Measurements from ENCODE around the gene OR10K2. TPM values are rescaled to one million over a fixed set of nuclear protein-coding genes. Genes with fewer than 3 reads are reported as not detected.
"Not testable (repeated sequence)": the region's sequence is repeated elsewhere in the genome, so short reads cannot be mapped to it uniquely, and the experiment has no call there.

OR10K2 gene
- total RNA-seq, 2 donors from 2014 or later: not detected

GRCh38 chr1:158445376-158445775 is 19.3 kb upstream of the OR10K2 start:
- Histone ChIP-seq H3K9me3 (no peaks in the 10 kb centered on the region), H3K4me1 (no peaks in the 10 kb centered on the region), H3K4me3 (no peak overlapping the region), H3K27me3 (no peaks in the 10 kb centered on the region), H3K36me3 (no peaks in the 10 kb centered on the region), H3K27ac (no peak overlapping the region)
- no peak for DNase-seq (ENCODE audit: low spot score)
- no peak for TF ChIP-seq CTCF (IDR thresholded peaks at IDR 0.05)

GRCh38 chr1:158434741-158435140 is 8.7 kb upstream of the OR10K2 start:
- TF ChIP-seq CTCF (IDR thresholded peaks at IDR 0.05): no peak
- Histone ChIP-seq H3K4me1 (no peaks in the 10 kb centered on the region), H3K9me3 (peaks cover 0 to 5% of the 10 kb centered on the region in 2 donors), H3K27me3 (no peaks in the 10 kb centered on the region), H3K36me3 (no peaks in the 10 kb centered on the region), H3K27ac (no peak overlapping the region), H3K4me3 (no peak overlapping the region)
- DNase-seq (ENCODE audit: low spot score): no peak

DNA sequence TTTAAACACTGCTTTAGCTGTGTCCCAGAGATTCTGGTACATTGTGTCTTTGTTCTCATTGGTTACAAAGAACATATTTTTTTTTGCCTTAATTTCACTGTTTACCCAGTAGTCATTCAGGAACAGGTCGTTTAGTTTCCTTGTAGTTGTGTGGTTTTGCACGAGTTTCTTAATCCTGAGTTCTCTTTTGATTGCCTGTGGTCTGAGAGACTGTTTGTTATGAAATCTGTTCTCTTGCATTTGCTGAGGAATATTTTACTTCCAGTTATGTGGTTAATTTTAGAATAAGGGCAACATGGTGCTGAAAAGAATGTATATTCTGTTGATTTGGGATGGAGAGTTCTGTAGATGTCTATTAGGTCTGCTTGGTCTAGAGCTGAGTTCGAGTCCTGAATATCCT is 4.1 kb upstream of the OR10K2 start:
- H3K27ac ChIP-seq; H3K27me3 ChIP-seq; DNase-seq (ENCODE audit: low spot score); H3K4me1 ChIP-seq; H3K4me3 ChIP-seq; H3K36me3 ChIP-seq: not testable (repeated sequence)
- H3K9me3 ChIP-seq: peaks cover 0 to 16% of the 10 kb centered on the region in 2 donors

- H3K36me3 ChIP-seq: no peaks in the 10 kb centered on the region
- no peak overlapping the region for H3K27ac ChIP-seq
- peaks cover 0 to 11% of the 10 kb centered on the region in 2 donors for H3K9me3 ChIP-seq
- no peak for TF ChIP-seq CTCF (IDR thresholded peaks at IDR 0.05)
- H3K4me1 ChIP-seq: no peaks in the 10 kb centered on the region
- no peaks in the 10 kb centered on the region for H3K27me3 ChIP-seq
- no peak for DNase-seq (ENCODE audit: low spot score)
- no peak overlapping the region for H3K4me3 ChIP-seq
Measured at GRCh38 chr1:158425027-158425426, 1.0 kb downstream of the OR10K2 start.

DNA sequence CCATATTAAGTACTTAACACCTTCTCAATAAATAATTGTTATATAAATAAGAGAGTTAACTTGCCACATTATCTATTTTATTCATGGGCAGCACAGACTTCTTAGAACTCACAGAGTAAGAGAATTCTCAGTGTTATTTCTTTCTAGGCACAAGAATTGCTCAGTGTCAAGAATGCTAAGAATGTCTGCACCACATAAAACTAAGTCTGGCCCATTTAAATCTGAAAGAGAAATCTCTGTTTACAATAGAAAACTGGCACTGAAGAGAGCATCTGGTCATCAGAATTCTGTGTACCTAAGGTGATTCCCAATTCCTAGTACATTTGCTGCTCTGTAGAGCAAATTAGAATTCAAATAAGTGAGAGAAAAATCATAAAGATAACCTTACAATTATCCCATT is 3.8 kb downstream of the OR10K2 start:
- Histone ChIP-seq H3K4me3 (no peak overlapping the region), H3K9me3 (peaks cover 0 to 2% of the 10 kb centered on the region in 2 donors), H3K27me3 (no peaks in the 10 kb centered on the region), H3K36me3 (no peaks in the 10 kb centered on the region), H3K4me1 (no peaks in the 10 kb centered on the region), H3K27ac (no peak overlapping the region)
- no peak for DNase-seq (ENCODE audit: low spot score)
- TF ChIP-seq CTCF (IDR thresholded peaks at IDR 0.05): no peak

GRCh38 chr1:158417586-158417985 is 8.5 kb downstream of the OR10K2 start:
- Histone ChIP-seq H3K27me3 (no peaks in the 10 kb centered on the region), H3K9me3 (no peaks in the 10 kb centered on the region), H3K27ac (no peak overlapping the region), H3K4me1 (no peaks in the 10 kb centered on the region), H3K36me3 (no peaks in the 10 kb centered on the region), H3K4me3 (no peak overlapping the region)
- DNase-seq (ENCODE audit: low spot score): no peak
- no peak for TF ChIP-seq CTCF (IDR thresholded peaks at IDR 0.05)

All from right atrium auricular region (tissue), 2 donors.